ENCODE measurements around the gene XIRP1.

XIRP1 gene

GRCh38 chr3:39143051-39143885 lies 49.1 kb downstream of the XIRP1 start:
- DNase-seq = no peak

- no peak for DNase-seq
These were observed 50.3 kb downstream of the XIRP1 start for GRCh38 chr3:39142067-39142466.

- no peak for DNase-seq
These were observed 51.0 kb downstream of the XIRP1 start for GRCh38 chr3:39141171-39141995.

GRCh38 chr3:39140341-39140971 lies 51.9 kb downstream of the XIRP1 start:
- no peak for DNase-seq

- no peak for DNase-seq
These were observed 53.0 kb downstream of the XIRP1 start for GRCh38 chr3:39139442-39139841.

GRCh38 chr3:39138804-39139415 lies 53.5 kb downstream of the XIRP1 start:
- no peak for DNase-seq

- no peak for DNase-seq
These were observed 54.2 kb downstream of the XIRP1 start for GRCh38 chr3:39137991-39138803.

GRCh38 chr3:39137435-39137936 lies 54.9 kb downstream of the XIRP1 start:
- no peak for DNase-seq

GRCh38 chr3:39136533-39137434 lies 55.6 kb downstream of the XIRP1 start:
- DNase-seq = no peak

GRCh38 chr3:39135170-39135805 lies 57.1 kb downstream of the XIRP1 start:
- DNase-seq = peak; percentile 16

GRCh38 chr3:39134305-39134704 lies 58.1 kb downstream of the XIRP1 start:
- DNase-seq = peak; percentile 13

GRCh38 chr3:39133822-39134221 lies 58.6 kb downstream of the XIRP1 start:
- DNase-seq = no peak
